SK-MEL-5 (cell line): Measurements from ENCODE around the gene DSTN. TPM values are rescaled to one million over a fixed set of nuclear protein-coding genes. Genes with fewer than 3 reads are reported as not detected.
A peak's percentile ranks its signal among the peaks of the same experiment; 100 is the strongest.

Source experiments
- DNase-seq: peaks from one replicate; pipeline ENCODE4 v3.0.0-alpha.2; 2016; ENCODE audit warnings: low read depth, low spot score
- in situ Hi-C: cut with HindIII; loops from 2 replicates; pipeline ENCODE4 v1.10.0; 2016; ENCODE audit warnings: low sequenced_read_pairs, high pct_unique_total_duplicates, low pct_unique_long_range_greater_than_20kb
- total RNA-seq: library from RNA; depleted of rRNA; stranded (reverse); fragments of >200 nt; shearing (Covaris generic); gene quantifications from 2 replicates; pipeline ENCODE4 v1.2.3, GENCODE V29; 2014

DSTN gene
- total RNA-seq, 1 experiment from 2014 or later, result 180 TPM

DNA sequence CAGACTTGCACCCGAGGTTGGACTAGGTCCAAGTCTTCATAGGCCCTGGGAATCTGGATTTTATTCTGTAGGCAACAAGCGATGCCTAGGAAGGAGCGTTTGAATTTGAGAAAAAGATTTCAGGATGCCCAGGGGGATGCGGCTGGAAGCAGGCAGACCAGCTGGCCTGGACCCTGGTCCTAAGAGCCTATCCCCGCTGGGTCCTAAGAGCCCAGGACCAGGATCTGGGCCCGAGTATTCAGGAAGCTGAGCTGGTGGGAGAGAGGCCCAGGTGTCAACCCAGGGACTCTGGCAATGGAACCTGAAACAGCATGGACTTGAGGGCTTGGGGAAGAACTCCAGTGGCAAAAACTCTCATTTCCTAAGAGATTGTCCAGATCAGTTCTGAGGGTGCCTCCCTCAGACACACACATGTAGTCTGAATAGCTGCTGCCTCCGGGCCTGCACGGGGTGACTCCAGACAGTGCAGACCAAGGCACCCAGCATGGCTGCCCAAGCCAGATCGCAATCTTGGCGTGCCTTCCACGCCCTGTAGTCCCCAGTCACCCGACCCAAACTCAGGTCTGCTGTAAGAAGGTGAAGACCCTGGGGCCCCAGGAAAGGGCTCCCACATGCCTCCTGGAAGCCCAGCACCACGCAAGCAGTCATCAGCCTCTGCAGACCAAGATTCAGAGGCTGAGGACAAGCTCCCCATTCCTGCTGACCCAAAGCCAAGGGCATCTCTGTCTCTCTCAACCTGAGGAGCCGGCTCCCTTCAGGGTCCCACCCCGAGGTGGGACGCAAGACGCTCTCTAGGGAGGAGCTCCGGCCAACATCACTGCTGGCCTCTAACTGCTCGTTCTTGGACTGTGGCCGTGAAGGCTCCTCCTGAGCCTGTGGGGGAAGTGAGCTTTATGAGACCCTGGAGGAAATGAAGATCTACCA is 77.8 kb downstream of the DSTN start:
- DNase-seq, result no peak
- in situ Hi-C loops, result no loop called here

DNA sequence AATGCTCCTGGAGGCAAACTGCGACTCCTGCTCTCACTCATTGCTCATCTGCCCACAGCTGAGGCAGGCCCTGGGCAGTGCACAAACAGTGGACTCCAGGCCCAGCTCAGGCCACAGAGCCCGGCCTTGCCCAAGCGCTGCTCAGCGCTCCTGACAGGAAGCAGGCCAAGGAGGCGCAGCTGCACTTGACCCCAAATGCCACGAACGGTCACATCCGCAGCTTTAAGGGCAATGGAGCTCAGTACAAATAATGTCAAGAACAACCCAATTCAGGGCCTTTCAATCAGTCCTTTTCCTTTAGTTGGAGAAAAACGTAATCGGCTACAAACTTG is 78.4 kb downstream of the DSTN start:
- in situ Hi-C loops, result no loop called here
- DNase-seq, result no peak

DNA sequence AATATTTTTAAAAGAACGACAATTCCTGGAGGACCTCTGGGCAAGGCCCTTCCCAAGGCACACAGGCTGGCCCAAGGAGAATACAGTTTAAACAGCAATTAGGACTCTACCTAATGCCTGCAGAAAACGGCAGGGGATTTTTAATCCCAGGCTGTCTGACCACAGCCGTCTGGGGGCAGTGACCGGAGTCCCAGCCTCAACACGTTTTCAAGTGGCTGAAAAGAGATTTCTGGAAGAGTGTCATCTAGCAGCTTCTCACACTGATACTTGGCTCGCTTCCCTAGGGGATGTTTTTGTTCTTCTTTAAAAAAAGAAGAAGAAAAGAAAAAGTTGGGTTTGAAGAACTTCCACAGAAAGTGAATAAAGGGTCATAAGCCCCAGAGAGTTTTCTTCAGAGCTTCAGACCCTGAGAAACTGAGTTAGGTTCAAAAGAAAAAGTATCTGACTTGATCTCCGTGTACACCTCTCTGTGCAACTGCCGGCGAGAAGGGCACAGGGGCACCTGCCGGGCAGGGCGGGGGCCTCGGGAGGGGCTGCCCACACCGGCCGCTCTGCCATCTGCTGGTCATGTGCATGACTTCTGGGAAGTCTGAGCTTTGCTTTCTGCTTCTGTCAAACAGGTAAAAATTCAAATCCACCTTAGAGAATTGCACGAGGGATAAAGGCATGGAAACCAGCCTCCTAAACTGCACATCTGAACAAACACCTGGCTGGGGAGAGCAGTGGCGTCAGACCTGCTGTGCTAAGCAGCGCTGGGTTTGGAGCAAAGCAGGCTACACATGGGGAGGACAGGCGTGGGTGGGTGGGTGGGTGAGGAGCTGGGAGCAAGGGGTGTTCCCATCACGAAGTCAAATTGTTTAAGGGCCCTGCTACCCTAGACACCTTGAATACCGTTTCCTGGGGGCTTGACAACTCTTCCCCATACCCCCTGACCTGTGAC is 79.2 kb downstream of the DSTN start:
- in situ Hi-C loops, result no loop called here
- DNase-seq, result no peak

DNA sequence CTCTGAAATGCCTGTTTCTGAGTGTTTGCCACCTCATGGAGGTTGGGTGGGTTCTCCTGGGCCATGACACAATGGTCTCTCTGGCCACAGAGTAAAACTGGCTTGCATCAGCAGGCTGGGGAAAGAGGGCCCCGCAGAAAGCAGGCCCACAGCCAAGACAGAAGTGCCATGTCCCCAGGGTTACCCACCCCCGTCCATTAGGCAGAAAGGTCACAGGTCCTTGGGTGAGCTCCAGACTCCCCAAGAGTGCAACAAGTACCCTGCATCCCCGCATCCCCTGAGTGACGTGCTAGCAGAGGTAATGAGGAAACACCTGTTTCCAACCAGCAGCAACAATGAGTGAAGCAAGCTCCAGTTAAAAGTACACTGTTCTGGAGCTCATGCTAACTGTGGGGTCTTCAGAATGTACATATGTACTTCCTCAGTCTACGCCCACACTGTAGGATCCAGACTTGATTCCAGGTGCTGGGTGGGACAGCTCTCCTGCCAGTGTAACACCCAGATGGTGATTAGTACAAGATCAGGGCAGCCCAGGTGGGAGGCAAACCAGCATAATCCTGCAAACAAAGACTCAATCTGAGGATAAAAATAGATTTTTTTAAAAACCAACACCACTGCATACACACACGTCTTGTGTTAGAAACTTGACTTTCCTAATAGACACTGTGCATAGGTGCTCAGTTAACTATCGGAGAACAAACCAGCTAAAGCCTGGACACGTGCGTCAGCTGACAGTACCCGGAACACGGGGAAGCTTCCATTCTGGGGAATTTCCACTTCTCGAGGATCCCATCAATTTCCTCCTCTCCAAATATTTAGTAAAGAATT is 80.6 kb downstream of the DSTN start:
- no peak for DNase-seq
- in situ Hi-C loops, result no loop called here

DNA sequence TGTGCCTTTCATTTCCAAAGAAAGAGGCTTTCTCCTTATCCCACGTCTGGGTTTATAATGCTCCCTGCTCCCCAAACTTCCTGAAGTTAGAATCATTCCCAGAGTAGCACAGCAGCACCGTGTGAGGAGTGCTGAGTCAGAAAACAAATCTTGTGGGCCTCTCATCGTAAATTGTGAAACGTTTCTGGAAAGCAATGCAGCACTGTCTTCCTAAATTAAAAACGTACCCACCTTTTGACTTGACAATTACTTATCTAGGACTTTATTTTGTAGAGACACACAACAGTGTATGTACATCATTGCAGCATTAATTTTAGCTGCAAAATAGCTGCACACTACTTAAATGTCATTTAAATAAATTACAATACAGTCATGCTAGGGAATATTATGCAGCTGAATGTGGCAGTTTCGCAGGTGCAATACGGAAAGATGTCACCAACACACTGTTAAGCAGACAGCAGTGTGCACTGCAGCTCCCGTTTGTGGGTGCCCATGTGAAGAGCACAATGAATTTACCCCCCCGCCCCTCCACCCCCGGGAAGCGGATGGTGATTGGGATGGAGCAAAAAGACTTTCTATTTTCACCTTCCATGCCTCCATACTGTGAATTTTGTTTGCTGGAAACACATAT is 81.4 kb downstream of the DSTN start:
- no peak for DNase-seq
- in situ Hi-C loops, result no loop called here

DNA sequence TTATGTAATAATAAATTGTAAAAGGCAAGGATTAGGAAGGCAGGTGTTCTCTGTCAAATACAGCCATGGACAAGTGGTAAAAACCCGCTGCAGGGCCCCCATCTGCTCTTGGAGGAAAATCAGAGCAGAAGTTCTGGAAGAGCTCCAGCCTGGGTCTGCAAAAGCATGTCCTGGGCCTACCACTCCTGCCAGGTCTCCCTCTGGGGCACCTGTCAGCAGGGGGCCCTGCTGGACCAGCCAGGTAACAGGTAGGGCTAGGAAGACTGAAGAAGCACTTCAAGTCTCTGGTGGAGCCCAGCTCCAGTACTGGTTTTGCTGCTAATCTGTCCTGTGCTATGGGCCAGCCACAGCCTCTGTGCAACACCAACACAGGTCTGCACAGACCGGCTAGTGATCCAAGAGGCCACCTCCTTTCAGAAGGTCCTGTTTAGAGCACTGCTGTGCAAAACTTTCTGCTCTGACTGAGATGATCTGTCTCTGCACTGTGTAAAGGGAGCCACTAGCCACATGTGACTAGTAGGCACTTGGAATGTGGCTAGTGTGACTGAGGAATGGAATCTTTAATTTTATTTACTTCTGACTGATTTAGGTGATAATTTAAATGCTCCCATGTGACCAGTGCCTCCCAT is 82.0 kb downstream of the DSTN start:
- no peak for DNase-seq
- in situ Hi-C loops, result no loop called here

DNA sequence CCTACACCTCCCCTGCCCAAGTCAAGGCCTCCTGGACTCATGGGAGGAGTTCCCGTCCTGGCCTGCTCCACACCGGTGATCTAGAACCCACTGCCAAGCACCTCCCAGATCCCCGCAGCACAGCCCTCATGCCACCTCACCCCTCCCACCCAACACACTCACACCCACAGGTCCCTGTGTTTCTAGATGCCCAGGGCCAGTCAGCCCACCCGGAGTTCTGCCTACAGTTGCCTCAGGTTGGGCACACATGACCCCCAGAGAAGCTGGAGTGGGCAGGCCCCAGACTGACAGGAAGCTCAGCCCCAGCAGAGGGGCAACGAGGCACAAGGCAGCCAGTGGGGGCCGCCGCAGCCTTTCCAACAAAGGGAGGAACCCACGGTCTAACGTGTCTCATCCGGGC is 82.5 kb downstream of the DSTN start:
- DNase-seq, result no peak
- in situ Hi-C loops, result no loop called here

DNA sequence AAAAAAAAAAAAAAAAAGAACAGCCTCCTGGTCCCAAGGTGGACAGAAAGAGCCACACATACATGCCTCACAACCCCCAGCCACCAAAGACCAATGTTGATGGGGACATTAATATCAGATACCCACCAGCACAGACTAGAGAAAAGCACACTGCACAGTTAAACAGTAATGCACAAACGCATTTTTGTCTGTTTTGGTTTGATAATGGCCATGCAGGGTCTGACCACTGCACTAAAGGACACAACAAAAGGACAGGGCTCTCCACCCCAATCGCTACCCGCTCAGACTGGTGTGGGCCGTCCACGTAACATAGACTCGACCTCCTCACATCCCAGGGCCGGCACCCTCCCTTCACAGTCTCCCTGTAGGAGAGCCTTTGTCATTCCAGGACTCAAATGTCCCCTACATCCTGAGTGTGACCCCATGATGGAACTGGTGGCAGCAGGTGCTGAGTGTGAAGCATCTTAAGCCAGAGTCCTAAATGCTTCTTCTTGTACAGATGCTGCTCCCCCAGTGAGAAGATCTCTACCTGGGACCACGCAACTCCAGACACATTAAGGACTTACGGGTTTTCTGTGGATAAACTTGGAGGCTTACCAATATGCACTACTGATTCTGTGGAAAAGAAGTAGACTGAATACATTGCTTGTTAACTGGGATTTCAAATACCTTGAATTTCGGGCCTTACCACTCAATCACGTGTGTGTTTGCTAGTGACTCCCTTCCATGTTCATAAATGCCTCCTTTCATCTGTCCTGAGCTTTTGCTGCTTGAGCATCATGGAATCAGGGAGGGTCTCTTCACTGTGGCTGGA is 84.2 kb downstream of the DSTN start:
- in situ Hi-C loops, result no loop called here
- peak; percentile 32 for DNase-seq

DNA sequence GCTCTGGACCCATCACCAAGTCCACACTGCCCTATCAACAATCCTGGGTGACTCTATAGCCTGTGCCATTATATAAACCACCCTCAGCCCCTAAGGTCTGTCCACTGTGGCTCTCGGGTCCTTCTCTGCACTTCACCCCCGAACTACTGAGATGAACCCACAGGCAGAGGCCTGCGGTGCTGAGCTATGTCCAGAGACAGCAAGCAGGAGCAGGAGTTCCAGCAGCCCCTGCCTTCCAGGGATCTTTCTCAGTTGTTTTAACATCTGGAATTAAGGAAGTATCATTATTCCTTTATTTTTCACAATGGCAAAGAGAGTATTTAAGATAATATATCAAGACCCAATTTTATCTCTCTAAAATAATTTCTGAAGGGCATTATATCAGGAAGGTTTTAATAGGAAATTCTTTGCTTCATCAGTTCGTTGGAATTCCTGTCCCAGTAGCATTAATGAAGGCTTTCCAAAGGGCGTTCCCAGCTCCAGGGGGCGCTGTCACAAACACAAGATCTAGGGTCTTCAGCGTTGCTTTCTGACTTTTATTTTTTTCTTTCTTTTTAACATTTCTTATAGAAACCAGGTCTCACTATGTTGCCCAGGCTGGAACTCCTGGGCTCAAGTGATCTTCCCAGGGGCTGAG is 84.9 kb downstream of the DSTN start:
- in situ Hi-C loops, result no loop called here
- peak; percentile 71 for DNase-seq

DNA sequence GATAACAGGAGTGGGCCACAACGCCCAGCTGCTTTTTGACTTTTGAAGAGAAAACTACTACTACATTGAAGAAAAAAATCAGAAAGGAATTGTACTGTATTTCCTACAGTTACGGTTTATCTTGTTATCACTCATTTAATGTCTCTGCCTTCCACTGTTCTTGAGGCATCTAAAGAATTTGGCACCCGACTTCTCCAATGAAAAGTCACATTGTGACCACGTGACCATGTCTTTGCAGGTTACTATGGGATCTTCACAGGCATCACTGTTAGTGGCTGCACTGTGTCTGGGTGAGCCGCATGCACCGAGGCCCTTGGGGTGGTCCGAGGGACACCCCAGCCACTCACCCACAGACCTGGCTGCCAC is 85.4 kb downstream of the DSTN start:
- peak; percentile 71 for DNase-seq
- in situ Hi-C loops, result no loop called here

DNA sequence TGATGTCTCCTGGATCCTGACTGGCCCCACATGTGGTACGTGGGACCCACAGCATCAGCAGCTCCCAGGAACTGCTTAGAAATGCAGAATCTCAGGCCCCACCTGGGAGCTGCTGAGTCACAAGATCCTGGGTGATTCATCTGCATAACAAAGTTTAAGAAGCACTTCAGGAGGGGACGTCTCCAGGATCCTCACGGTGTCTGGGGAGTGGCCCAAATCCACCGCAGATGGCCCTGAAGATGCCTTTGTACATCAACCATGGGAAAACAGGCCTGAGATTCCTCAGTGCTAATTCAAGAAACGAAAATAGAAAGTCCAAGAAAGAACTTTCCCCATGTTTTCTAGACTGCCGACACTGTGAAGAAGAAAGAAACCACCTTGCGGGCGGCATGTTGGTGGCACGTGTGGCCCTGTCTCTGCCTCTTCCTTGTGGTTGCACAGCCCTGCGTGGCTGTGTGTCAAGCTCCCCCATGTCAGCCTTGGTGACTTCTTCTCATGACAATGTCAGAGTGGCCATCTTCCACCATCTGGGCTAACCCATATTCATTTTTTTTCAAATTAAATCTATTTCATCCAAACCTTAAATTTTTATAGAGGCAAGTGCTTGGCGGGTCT is 86.1 kb downstream of the DSTN start:
- DNase-seq, result no peak
- in situ Hi-C loops, result no loop called here

DNA sequence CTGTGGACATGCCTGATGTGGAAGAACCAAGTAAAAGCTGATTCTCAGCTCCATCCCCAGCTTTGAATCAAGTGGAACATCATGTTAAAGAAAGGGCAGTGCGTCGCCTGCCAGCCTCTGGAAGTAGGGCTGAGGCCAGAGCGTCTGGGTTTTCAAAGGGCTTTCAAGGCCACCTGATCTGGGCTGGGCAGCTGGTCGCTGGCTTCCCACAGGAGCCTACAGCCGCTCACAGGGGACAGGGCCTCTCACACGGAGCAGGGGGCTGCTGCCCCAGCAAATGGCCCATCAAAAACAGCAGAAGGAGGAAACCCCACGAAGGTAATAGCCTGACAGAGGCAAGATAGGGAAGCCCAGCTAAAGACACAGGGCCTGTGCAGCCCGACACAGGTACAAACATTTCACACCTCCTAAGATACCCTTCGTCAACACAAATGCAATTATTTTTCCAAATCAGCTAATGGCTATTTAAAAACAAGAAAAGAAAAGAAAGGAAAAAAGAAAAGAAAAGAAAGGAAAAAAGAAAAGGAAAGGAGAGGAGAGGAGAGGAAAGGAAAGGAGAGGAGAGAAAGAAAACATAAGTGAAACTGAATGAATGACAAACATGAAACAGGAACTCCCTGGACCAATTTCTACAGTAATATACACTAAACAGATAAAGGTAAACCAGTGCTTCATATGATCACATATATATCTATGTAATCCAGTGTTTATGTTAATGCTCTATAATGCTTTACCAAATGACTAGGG is 87.4 kb downstream of the DSTN start:
- in situ Hi-C loops, result no loop called here
- DNase-seq, result no peak

DNA sequence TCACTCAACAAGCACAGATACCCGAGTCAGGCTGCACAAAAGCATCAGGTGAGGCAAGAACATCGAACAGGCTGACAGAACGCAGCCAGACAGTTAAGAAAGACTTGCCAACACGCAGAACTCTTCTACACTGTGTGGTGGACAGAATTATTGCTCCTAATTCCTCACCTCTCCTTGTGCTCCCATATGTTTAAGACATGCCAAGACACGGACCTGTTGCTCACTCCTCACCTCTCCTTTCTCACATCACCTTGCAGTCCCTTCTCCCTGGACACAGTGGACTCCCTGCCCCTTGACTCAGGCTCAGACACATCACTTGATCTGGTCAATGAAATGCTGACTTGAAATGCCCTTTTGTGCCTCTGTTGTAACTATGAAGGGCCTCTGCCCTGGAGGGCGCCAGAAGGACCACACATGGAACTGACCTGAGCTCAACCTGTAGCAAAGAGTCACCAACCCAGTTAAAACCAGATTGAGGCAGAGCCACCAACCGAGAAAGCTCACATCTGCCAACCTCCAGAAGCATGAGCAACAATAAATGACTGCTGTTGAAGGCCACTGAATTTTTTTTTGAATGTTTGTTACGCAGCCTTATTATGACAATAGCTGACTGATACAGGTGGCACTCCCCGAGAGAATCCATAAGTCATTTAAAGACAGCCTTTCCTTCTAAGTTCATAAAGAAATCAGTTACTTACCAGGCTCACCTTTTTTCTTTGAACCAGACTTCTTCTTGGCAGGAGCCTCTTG is 88.2 kb downstream of the DSTN start:
- DNase-seq, result no peak
- in situ Hi-C loops, result no loop called here

DNA sequence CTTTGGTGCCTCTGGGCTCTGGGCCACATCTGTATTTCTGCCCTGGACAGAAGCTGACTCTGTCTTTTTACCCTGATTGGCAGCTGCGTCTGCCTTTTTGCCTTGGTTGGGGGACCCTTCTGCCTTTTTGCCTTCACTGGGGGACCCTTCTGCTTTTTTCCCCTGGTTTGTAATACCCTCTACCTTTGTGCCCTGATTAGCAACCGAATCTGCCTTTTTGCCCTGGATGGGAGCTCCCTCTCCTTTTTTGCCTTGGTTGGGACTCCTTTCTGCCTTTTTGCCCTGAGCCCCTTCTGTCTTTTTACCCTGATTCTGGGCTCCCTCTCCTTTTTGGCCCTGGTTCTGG is 88.7 kb downstream of the DSTN start:
- in situ Hi-C loops, result no loop called here
- no peak for DNase-seq
